Ishikawa (cell line): ENCODE measurements around the gene NINJ1.

Source experiments
- CEBPB ChIP-seq: IDR thresholded peaks from 2 replicates; pipeline ENCODE4 v1.6.1; 2012
- CREB1 ChIP-seq: IDR thresholded peaks from 2 replicates; pipeline ENCODE4 v1.6.1; 2012; ENCODE audit warnings: low read depth
- EP300 ChIP-seq: IDR thresholded peaks from 2 replicates; pipeline ENCODE4 v1.6.1; 2012; ENCODE audit warnings: borderline replicate concordance
- TEAD4 ChIP-seq: IDR thresholded peaks from 2 replicates; pipeline ENCODE4 v1.6.1; 2012
- ZBTB7A ChIP-seq: IDR thresholded peaks from 2 replicates; pipeline ENCODE4 v1.6.1; 2012; ENCODE audit warnings: low read depth
- TF ChIP-seq, protein P1 (sequence below): IDR thresholded peaks from 2 replicates; pipeline ENCODE4 v1.6.1; 2012
- TF ChIP-seq, protein P2 (sequence below): IDR thresholded peaks from 2 replicates; pipeline ENCODE4 v1.6.1; 2012; ENCODE audit warnings: low read depth, mild to moderate bottlenecking

DNA sequence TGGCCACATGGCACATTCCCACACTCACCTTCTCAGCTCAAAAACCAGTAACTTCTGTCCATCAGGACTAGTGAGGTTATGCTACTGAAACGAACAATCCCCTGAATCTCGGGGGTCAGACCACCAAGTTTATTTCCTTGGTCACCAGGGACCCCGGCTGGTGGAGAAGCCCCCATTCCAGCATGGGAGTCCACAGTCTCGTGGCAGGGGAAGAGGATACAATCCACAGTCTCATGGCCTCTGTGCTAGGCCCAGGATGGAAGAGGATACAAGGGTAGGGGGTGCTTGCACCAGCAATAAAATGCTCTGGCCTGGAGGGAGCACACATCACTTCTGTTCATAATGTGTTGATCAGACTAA lies 45.4 kb downstream of the NINJ1 start:
- TF ChIP-seq, protein P1, sequence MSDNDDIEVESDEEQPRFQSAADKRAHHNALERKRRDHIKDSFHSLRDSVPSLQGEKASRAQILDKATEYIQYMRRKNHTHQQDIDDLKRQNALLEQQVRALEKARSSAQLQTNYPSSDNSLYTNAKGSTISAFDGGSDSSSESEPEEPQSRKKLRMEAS = no peak
- TF ChIP-seq EP300 = no peak
- TF ChIP-seq CREB1 = no peak
- TF ChIP-seq TEAD4 = no peak
- TF ChIP-seq, protein P2, sequence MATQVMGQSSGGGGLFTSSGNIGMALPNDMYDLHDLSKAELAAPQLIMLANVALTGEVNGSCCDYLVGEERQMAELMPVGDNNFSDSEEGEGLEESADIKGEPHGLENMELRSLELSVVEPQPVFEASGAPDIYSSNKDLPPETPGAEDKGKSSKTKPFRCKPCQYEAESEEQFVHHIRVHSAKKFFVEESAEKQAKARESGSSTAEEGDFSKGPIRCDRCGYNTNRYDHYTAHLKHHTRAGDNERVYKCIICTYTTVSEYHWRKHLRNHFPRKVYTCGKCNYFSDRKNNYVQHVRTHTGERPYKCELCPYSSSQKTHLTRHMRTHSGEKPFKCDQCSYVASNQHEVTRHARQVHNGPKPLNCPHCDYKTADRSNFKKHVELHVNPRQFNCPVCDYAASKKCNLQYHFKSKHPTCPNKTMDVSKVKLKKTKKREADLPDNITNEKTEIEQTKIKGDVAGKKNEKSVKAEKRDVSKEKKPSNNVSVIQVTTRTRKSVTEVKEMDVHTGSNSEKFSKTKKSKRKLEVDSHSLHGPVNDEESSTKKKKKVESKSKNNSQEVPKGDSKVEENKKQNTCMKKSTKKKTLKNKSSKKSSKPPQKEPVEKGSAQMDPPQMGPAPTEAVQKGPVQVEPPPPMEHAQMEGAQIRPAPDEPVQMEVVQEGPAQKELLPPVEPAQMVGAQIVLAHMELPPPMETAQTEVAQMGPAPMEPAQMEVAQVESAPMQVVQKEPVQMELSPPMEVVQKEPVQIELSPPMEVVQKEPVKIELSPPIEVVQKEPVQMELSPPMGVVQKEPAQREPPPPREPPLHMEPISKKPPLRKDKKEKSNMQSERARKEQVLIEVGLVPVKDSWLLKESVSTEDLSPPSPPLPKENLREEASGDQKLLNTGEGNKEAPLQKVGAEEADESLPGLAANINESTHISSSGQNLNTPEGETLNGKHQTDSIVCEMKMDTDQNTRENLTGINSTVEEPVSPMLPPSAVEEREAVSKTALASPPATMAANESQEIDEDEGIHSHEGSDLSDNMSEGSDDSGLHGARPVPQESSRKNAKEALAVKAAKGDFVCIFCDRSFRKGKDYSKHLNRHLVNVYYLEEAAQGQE = no peak
- no peak for TF ChIP-seq ZBTB7A
- no peak for TF ChIP-seq CEBPB
